HK-2 (cell line): ENCODE measurements around the gene RIMBP2.
"Not testable (repeated sequence)": the region's sequence is repeated elsewhere in the genome, so short reads cannot be mapped to it uniquely, and the experiment has no call there.

Source experiments
- DNase-seq: peaks from one replicate; pipeline ENCODE4 v3.0.0-alpha.2; 2018; ENCODE audit not compliant: unreplicated experiment

Gene RIMBP2

GRCh38 chr12:130705178-130705822 is 10.8 kb downstream of the RIMBP2 start:
- no peak for DNase-seq

GRCh38 chr12:130704606-130705005 is 11.5 kb downstream of the RIMBP2 start:
- DNase-seq, result no peak

- DNase-seq, result no peak
Observed at GRCh38 chr12:130703733-130704375, 12.2 kb downstream of the RIMBP2 start.

- DNase-seq, result no peak
Observed at GRCh38 chr12:130702966-130703732, 12.9 kb downstream of the RIMBP2 start.

- DNase-seq, result no peak
Observed at GRCh38 chr12:130701402-130701744, 14.7 kb downstream of the RIMBP2 start.

DNA sequence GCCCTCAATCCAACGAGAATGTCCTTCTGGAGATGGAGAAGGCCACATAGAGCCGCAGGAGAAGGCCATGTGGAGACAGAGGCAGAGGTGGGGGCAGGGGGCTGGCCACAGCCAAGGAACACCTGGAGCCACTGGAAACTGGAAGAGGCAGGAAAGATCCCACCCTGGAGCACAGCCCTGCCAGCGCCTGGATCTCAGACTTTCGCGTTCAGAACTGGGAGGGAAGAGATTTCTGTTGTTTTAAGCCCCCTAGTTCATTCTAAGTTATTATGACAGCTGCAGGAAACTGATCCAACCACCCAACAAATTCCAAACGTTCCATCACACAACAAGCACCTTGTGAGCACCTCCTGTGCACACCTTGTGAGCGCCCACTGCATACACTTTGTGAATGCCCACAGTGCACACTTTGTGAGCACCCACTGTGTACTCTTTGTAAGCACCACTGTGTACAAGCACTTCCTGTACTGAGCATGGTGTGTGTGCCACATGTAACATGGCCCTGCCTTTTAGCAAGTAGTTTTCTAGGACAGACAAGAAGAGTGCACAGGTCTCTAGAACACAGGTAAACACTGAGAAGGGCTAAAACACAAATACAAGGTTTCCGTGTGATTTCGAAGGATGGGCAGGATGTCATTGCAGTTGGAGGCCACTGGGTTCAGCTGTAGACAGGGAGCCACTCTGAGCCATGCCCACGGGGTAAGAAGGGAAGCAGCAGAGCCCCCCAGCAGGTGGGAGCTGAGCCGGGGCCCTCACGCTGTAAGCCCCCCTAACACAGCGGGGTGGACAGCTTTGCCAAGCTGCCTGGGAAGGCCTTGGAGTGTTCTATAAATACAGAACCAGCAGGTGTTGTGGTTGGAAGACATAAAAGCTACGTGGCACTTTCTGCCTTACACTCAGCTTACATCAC is 15.4 kb downstream of the RIMBP2 start:
- DNase-seq, result no peak

DNA sequence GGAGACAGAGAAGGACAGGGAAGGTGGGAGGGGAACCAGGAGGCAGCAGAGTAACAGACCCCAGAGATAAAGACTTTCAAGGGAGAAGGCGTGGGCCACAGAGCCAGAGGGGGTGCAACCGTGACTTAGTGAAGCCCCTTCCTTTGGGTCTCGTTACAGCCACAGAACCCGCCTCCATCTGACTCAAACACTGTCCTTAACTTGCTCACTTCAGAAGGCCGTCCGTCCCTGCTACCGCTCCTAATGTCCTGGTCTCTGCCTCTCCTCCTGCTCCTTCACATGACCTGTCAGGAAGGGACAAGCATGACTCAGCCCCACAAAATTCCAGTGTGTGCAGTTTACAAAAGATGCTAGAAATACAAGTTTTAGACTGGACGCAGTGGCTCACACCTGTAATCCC is 18.0 kb downstream of the RIMBP2 start:
- DNase-seq, result no peak

- no peak for DNase-seq
Observed at GRCh38 chr12:130696379-130697100, 19.6 kb downstream of the RIMBP2 start.

GRCh38 chr12:130695061-130695460 is 21.0 kb downstream of the RIMBP2 start:
- DNase-seq, result no peak

DNA sequence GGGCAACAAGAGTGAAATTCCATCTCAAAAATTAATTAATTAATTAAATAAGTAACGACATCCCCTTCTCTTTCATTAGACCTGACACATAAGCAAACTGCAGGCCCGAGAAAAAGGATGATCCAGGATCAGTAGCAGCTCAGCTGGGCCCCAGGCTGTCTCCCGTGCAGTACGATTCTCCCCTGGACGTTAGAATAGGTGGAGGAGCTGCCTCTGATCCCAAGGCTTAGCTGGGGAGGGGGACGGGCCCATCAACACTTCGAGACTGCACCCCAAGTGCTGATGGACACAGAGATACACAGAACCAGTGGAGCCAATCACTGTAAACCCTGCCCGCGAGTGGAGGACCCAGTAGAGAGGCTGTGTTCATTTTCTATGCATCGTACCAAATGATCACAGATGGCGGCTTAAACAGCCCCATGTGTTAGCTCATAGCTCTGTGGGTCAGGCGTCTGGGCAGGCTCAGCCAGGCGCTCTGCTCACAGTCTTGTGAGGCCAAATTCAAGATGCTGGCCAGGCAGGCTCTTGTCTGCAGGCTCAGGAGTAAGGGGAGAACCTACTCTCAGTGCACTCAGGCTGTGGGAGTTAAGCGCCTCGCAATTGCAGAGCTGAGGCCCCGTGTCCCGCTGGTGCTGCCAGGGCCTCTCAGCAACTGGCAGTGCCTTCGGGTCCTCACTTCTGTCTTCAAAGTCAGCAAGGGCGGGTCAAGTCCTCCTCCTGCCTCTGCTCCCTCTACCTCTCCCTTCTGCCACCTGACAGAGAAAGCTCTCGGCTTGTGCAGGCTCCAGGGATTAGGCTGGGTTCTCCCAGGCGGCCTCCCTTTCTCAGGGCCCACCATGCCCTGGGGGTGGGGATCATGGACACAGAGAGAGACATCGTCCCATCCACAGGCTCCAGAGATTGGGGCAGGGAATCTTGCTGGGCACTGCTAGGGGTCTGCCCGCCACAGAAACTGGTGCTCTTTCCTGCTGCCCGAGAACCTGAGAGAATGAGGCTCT is 26.4 kb downstream of the RIMBP2 start:
- no peak for DNase-seq

DNA sequence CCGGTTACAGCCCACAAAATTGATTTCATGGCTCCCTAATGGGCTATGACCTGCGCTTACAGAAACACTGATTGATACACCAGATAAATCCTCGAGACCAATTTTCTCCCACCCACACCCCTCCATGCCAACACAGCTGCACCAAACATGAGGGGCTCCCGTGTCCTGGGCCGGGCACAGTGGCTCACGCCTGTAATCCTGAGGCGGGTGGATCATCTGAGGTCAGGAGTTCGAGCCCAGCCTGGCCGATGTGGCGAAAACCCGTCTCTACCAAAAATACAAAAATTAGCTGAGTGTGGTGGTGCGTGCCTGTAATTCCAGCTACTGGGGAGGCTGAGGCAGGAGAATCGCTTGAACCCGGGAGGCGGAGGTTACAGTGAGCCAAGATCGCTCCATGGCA is 27.1 kb downstream of the RIMBP2 start:
- DNase-seq, result not testable (repeated sequence)

DNA sequence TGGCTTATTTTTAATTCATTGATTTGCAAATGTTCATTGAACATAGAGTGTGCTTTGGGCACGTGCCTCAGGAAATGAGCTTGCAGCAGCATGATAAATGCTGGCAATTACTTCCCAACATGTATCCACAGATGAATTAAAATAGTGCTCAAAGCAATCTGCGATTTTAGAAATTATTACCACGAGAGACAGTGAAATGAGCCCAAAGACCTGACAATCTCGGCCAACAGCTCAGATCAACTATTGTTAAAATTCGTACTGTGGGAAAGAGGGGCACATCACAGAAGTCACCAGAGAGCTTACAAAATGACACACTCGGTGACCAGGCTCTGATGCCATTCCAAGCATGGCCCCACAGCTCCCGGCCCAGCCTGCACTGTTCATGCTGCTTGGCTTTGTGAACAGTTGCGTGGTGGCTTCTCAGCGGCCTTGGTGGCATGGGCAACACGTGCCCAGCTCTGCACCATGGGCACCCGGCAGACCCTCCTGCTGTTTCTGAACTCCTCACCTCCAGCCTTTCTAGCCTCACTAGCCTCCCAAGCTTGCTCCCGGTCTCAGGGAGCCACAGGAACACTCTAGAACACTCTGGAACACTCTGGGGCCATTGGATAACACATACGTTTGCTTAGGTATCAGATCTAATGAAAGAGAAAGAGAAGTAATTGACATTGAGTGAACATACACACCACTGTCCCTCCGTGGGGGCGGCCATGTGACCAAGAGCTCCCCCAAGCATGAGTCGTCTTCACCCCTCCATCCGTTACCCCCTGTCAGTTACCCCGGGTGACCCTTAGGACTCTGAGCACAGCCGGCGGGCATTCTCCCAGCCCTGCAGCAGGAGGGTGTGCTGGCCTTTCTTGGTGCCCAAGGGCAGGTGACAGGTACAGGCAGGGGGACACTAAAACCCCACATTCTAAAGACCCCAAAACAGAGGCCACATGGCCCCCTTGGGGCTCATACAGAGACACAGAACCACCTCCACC is 28.0 kb downstream of the RIMBP2 start:
- DNase-seq, result no peak

GRCh38 chr12:130687190-130687589 is 28.9 kb downstream of the RIMBP2 start:
- DNase-seq, result no peak

DNA sequence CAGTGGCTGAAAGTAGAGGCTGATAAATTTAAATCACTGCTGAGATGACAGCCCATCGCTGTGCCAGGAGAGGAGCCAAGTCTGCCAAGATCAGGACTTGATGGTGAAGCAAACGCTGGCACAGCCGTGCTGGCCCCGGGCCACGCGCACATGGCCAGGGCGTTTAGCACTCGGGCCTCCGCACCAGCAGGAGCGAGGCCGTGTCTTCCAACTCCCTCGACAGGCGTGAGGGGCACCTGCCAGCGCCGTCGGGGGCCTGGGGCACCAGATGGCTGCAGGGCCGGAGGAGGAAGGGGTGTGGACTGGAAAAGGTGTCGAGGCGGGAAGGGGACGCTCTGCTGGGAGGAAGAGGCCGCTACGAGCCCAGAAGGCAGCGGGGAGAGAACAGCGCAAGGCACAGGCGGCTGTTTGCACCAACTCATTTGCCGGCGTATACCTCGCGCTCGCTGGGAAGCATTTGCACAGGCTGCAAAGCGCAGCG is 29.5 kb downstream of the RIMBP2 start:
- no peak for DNase-seq

DNA sequence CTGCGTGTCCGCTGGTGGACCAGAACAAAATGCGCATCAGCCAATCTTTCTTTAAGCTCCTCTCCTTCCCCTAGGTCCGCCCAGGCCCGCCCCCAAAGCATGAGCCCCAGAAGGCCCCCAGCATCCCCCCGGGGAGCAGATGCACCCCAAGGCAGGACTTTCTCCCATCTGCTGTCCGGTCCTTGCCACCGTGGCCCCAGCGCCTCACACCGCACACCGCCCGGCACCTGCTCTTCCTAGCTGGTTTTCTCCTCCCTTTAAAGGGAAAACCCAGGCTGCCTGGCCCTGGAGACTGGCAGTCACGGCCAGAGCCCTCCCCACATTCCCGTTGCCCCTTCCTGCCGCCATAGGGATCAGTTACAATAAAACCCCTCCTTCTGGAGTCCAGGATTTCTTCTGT is 30.2 kb downstream of the RIMBP2 start:
- no peak for DNase-seq

GRCh38 chr12:130685250-130685787 is 30.8 kb downstream of the RIMBP2 start:
- no peak for DNase-seq

DNA sequence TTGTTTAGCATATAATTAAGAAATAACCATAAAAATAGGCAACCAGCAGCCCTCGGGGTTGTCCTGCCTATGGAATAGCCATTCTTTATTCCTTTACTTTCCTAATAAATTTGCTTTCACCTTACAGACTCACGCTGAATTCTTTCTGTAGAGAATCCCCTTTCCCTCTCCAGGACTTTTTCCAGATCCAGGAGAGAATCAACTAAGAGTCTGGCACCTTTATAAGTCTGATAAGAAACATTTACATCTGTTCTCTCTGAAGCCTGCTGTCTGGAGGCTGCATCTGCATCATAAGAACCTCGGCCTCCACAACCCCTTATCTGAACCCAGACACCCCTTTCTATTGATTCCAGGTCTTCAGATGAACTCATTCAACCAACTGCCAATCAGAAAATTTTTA is 32.3 kb downstream of the RIMBP2 start:
- no peak for DNase-seq

DNA sequence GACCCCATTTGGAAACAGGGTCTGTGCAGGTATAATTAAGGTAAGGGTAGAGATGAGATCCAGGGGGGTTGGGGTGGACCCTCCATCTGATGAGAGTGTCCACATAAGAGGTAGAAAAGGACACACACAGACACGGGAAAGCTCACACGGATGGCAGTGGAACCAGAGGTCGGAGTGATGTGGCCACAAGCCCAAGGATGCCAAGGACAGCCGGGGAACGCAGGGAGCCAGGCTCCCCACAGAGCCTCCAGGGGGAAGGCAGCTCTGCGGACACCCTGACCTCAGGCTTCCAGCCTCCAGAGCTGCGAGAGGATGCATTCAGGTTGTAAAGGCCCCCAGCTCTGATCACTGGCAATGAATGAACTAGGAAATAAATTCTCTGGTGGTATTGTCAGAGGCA is 33.0 kb downstream of the RIMBP2 start:
- no peak for DNase-seq
